Loucy (cell line): ENCODE measurements around the gene SIGLEC11.

Experiments used
- EZH2phosphoT487 ChIP-seq: fragments of 200-600 bp; IDR thresholded peaks from 2 replicates; pipeline ENCODE4 v1.6.1; 2018; ENCODE audit warnings: antibody characterized with exemption, mild to moderate bottlenecking, moderate library complexity, borderline replicate concordance
- TF ChIP-seq, protein P1 (sequence below): fragments of 200-600 bp; sonication (generic); conservative IDR thresholded peaks from 2 replicates; pipeline ENCODE4 v1.5.1; 2014; ENCODE audit warnings: mild to moderate bottlenecking, antibody characterized with exemption, low read length

- TF ChIP-seq, protein P1, sequence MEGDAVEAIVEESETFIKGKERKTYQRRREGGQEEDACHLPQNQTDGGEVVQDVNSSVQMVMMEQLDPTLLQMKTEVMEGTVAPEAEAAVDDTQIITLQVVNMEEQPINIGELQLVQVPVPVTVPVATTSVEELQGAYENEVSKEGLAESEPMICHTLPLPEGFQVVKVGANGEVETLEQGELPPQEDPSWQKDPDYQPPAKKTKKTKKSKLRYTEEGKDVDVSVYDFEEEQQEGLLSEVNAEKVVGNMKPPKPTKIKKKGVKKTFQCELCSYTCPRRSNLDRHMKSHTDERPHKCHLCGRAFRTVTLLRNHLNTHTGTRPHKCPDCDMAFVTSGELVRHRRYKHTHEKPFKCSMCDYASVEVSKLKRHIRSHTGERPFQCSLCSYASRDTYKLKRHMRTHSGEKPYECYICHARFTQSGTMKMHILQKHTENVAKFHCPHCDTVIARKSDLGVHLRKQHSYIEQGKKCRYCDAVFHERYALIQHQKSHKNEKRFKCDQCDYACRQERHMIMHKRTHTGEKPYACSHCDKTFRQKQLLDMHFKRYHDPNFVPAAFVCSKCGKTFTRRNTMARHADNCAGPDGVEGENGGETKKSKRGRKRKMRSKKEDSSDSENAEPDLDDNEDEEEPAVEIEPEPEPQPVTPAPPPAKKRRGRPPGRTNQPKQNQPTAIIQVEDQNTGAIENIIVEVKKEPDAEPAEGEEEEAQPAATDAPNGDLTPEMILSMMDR = no peak
- no peak for TF ChIP-seq EZH2phosphoT487
Measured at GRCh38 chr19:49977076-49977475, 16.1 kb upstream of the SIGLEC11 start.
